ENCODE results near the gene SOX5.
A peak's percentile ranks its signal among the peaks of the same experiment; 100 is the strongest.

The SOX5 gene

GRCh38 chr12:23585156-23585781 lies 364.2 kb downstream of the SOX5 start:
- no peak for DNase-seq

- no peak for DNase-seq
Measured at GRCh38 chr12:23581913-23582312, 367.6 kb downstream of the SOX5 start.

- DNase-seq = no peak
Measured at GRCh38 chr12:23579257-23579656, 370.2 kb downstream of the SOX5 start.

- no peak for DNase-seq
Measured at GRCh38 chr12:23576372-23576771, 373.1 kb downstream of the SOX5 start.

GRCh38 chr12:23569356-23569755 lies 380.1 kb downstream of the SOX5 start:
- no peak for DNase-seq

- DNase-seq = no peak
Measured at GRCh38 chr12:23566133-23566532, 383.3 kb downstream of the SOX5 start.

- peak; percentile 100 for DNase-seq
Measured at GRCh38 chr12:23564451-23565152, 384.9 kb downstream of the SOX5 start.

- DNase-seq = no peak
Measured at GRCh38 chr12:23561364-23562345, 387.8 kb downstream of the SOX5 start.

GRCh38 chr12:23560611-23561010 lies 388.9 kb downstream of the SOX5 start:
- no peak for DNase-seq

GRCh38 chr12:23559268-23559753 lies 390.2 kb downstream of the SOX5 start:
- no peak for DNase-seq

- DNase-seq = no peak
Measured at GRCh38 chr12:23556661-23557060, 392.8 kb downstream of the SOX5 start.

GRCh38 chr12:23555825-23556207 lies 393.7 kb downstream of the SOX5 start:
- DNase-seq = no peak

- peak; percentile 12 for DNase-seq
Measured at GRCh38 chr12:23555180-23555824, 394.2 kb downstream of the SOX5 start.

GRCh38 chr12:23552417-23552816 lies 397.1 kb downstream of the SOX5 start:
- DNase-seq = no peak

GRCh38 chr12:23550753-23551152 lies 398.7 kb downstream of the SOX5 start:
- no peak for DNase-seq

GRCh38 chr12:23548742-23549141 lies 400.7 kb downstream of the SOX5 start:
- no peak for DNase-seq

GRCh38 chr12:23546756-23547155 lies 402.7 kb downstream of the SOX5 start:
- no peak for DNase-seq

GRCh38 chr12:23543767-23544166 lies 405.7 kb downstream of the SOX5 start:
- no peak for DNase-seq

GRCh38 chr12:23542187-23542586 lies 407.3 kb downstream of the SOX5 start:
- no peak for DNase-seq

- no peak for DNase-seq
Measured at GRCh38 chr12:23540572-23540971, 408.9 kb downstream of the SOX5 start.

GRCh38 chr12:23536293-23536692 lies 413.2 kb downstream of the SOX5 start:
- no peak for DNase-seq

- no peak for DNase-seq
Measured at GRCh38 chr12:23535441-23535840, 414.0 kb downstream of the SOX5 start.

GRCh38 chr12:23534196-23534595 lies 415.3 kb downstream of the SOX5 start:
- DNase-seq = no peak

All from NCI-H1694 treated with DMSO at 0.1 percent for 48 hours (cell line).